ENCODE measurements around the gene ENDOV.
"Not testable (repeated sequence)": the region's sequence is repeated elsewhere in the genome, so short reads cannot be mapped to it uniquely, and the experiment has no call there.

The ENDOV gene

GRCh38 chr17:80388175-80388574 is 26.8 kb upstream of the ENDOV start:
- DNase-seq, result no peak

- no peak for DNase-seq
Measured at GRCh38 chr17:80388601-80389000, 26.4 kb upstream of the ENDOV start.

- DNase-seq, result no peak
Measured at GRCh38 chr17:80389011-80389995, 25.7 kb upstream of the ENDOV start.

GRCh38 chr17:80393241-80393890 is 21.6 kb upstream of the ENDOV start:
- DNase-seq, result no peak

- no peak for DNase-seq
Measured at GRCh38 chr17:80393961-80394360, 21.0 kb upstream of the ENDOV start.

GRCh38 chr17:80394629-80395216 is 20.2 kb upstream of the ENDOV start:
- DNase-seq, result no peak

GRCh38 chr17:80395402-80396151 is 19.4 kb upstream of the ENDOV start:
- DNase-seq, result no peak

GRCh38 chr17:80396157-80397033 is 18.6 kb upstream of the ENDOV start:
- DNase-seq, result no peak

- no peak for DNase-seq
Measured at GRCh38 chr17:80397034-80397387, 18.0 kb upstream of the ENDOV start.

- DNase-seq, result no peak
Measured at GRCh38 chr17:80397686-80398085, 17.3 kb upstream of the ENDOV start.

- not testable (repeated sequence) for DNase-seq
Measured at GRCh38 chr17:80401086-80401485, 13.9 kb upstream of the ENDOV start.

GRCh38 chr17:80402102-80402501 is 12.9 kb upstream of the ENDOV start:
- DNase-seq, result not testable (repeated sequence)

- DNase-seq, result no peak
Measured at GRCh38 chr17:80402959-80403358, 12.0 kb upstream of the ENDOV start.

GRCh38 chr17:80406146-80406545 is 8.8 kb upstream of the ENDOV start:
- DNase-seq, result no peak

GRCh38 chr17:80407917-80408316 is 7.0 kb upstream of the ENDOV start:
- not testable (repeated sequence) for DNase-seq

- DNase-seq, result no peak
Measured at GRCh38 chr17:80408872-80409271, 6.1 kb upstream of the ENDOV start.

- no peak for DNase-seq
Measured at GRCh38 chr17:80409626-80410025, 5.3 kb upstream of the ENDOV start.

- not testable (repeated sequence) for DNase-seq
Measured at GRCh38 chr17:80410441-80411087, 4.4 kb upstream of the ENDOV start.

GRCh38 chr17:80413771-80414507 is 1.0 kb upstream of the ENDOV start:
- DNase-seq, result no peak
